ENCODE results near the gene NSMCE4A. TPM values are rescaled to one million over a fixed set of nuclear protein-coding genes. Genes with fewer than 3 reads are reported as not detected.
"Not testable (repeated sequence)": the region's sequence is repeated elsewhere in the genome, so short reads cannot be mapped to it uniquely, and the experiment has no call there.

Gene NSMCE4A
- total RNA-seq, 2 donors from 2014 or later = 41.2 to 48.0 TPM

GRCh38 chr10:121918800-121919199, 56.2 kb downstream of the NSMCE4A start:
- intact Hi-C loops (cut with DNase I); DNase-seq (ENCODE audit: low spot score): not testable (repeated sequence)

DNA sequence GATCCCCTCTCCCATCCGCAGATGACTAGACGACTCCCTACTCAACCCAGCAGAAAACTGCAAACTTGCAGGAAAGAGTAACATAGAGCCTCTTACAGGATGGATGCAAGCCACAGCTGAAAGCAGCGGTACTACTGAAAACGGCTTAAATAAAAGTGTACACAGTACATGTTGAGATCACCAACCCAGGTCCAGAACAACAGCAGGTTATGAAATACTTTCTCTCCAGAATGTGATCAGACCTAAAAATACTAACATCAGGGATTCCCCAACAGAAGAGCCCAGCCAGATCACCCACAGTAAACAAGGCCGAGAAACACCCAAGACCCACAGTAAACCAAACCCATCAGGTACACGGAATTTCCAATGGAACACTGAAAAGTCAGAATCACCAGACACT, 60.4 kb downstream of the NSMCE4A start:
- no peak for DNase-seq (ENCODE audit: low spot score)
- intact Hi-C loops (cut with DNase I) = no loop called here

DNA sequence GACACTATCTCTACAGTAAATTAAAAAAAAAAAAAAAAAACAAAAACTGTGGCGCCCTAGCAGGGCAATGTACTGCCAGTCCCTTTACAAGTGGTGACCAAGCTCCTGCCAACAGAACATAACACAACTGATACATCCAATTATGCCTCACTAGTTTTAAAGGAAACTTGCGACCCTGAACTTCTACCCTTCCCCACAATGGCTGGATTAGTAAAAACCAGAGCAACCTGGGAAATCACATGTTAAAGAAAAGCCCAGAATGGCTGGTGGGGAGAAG, 63.7 kb downstream of the NSMCE4A start:
- intact Hi-C loops (cut with DNase I) = loop anchor here in 1 of 2 donors (2.0 kb wide), 1 partner anchor 73 kb away; no protein-coding TSS in a partner anchor
- DNase-seq (ENCODE audit: low spot score) = no peak

DNA sequence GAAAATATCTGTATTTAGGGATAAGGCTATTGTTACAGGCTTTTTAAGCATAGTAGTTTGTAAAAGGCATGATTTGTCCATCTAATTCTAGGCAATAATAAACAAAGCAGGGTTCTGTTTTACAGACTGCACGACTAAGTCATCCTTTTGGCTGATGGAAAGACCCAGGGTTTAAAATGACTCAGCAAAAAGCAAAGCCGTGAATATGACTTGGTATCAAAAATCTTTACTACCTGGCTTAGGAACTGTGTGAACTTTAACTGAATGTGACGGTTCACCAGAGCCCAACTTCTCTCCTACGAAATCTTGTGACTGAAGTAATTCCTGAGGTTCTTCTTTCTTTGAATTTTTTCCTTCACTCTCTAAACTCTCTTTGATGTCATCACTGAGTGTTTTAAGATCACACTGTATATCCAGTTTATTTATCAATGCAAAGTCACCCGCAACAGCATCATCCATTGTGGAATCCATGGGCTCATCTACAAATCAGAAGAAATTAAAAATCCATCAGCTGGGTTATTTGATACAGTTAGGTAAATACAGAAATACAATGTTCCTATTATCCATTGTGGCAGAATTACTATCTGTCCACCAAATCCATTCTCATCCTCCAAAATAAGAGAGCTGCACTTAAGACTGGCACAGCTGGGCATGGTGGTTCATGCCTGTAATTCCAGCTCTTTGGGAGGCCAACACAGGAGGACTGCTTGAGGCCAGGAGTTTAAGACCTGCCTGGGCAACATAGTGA, 64.2 kb downstream of the NSMCE4A start:
- intact Hi-C loops (cut with DNase I) = loop anchor here in 1 of 2 donors (2.0 kb wide), 1 partner anchor 72 kb away; no protein-coding TSS in a partner anchor
- no peak for DNase-seq (ENCODE audit: low spot score)

Other genes starting within 250 kb of the NSMCE4A start
- 10 to 100 TPM; 25.6 to 32.4 TPM for gene ATE1, start 47.2 kb downstream of the NSMCE4A start, total RNA-seq
- gene TACC2, start 13.9 kb upstream of the NSMCE4A start, total RNA-seq = 10 to 100 TPM; 54.6 to 75.8 TPM

All from posterior vena cava (tissue), 2 donors.